SK-MEL-5 (cell line): Measurements from ENCODE around the gene TMSB10. TPM values are rescaled to one million over a fixed set of nuclear protein-coding genes. Genes with fewer than 3 reads are reported as not detected.
A peak's percentile ranks its signal among the peaks of the same experiment; 100 is the strongest.
"Not testable (repeated sequence)": the region's sequence is repeated elsewhere in the genome, so short reads cannot be mapped to it uniquely, and the experiment has no call there.

Experiments
- DNase-seq: peaks from one replicate; pipeline ENCODE4 v3.0.0-alpha.2; 2016; ENCODE audit warnings: low read depth, low spot score
- in situ Hi-C: cut with HindIII; loops from 2 replicates; pipeline ENCODE4 v1.10.0; 2016; ENCODE audit warnings: low sequenced_read_pairs, high pct_unique_total_duplicates, low pct_unique_long_range_greater_than_20kb
- total RNA-seq: library from RNA; depleted of rRNA; stranded (reverse); fragments of >200 nt; shearing (Covaris generic); gene quantifications from 2 replicates; pipeline ENCODE4 v1.2.3, GENCODE V29; 2014

The TMSB10 gene
- total RNA-seq, 1 experiment from 2014 or later = 3,205 TPM

GRCh38 chr2:84917821-84918220 is 12.4 kb downstream of the TMSB10 start:
- in situ Hi-C loops, DNase-seq: not testable (repeated sequence)

DNA sequence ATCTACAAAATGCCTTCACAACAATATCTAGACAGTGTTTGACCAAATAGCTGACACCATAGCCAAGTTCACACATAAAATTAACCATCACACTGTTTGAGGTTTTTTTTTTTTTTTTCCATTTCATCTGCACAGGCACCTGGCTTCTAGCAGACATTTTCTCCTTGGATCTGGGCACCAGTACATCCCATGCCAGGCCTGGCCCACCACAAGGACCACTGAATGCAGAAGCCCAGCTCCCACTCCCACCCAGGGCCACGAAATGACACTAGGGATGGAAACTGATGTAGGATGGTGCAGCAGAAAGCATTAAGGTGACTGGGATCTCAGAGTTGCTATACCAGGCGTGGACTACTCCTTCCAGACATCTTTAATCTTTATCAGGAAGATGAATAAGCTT is 13.0 kb downstream of the TMSB10 start:
- no peak for DNase-seq
- in situ Hi-C loops = no loop called here

DNA sequence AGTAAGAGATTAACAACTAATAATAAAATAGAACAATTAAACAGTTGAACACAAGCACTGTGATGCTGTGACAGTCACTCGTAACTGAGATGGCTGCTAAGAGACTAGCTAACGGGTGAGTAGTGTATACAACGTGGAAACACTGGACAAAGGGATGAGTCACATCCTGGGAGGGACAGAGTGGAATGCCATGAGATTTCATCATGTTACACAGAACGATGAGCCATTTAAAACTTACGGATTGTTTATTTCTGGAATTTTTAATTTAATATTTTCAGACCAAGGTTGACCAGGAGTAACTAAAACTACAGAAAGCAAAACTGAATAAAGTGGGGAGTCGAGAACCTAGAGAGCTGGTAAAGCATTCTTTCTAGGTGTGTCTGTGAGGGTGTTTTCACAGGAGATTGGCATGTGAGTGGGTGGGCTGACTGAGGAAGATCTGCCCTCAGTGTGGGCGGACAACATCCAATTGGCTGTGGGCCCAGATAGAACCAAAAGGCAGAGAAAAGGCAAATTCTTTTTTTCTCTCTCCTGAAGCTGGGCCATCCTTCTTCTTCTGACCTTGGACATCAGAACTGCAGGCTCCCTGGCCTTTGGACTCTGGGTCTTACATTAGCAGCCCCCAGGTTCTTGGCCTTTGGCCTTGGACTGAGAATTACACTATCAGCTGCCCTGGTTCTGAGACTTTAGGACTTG is 14.6 kb downstream of the TMSB10 start:
- in situ Hi-C loops = no loop called here
- peak; percentile 90 for DNase-seq

GRCh38 chr2:84923009-84923408 is 17.6 kb downstream of the TMSB10 start:
- DNase-seq = no peak
- in situ Hi-C loops = no loop called here

DNA sequence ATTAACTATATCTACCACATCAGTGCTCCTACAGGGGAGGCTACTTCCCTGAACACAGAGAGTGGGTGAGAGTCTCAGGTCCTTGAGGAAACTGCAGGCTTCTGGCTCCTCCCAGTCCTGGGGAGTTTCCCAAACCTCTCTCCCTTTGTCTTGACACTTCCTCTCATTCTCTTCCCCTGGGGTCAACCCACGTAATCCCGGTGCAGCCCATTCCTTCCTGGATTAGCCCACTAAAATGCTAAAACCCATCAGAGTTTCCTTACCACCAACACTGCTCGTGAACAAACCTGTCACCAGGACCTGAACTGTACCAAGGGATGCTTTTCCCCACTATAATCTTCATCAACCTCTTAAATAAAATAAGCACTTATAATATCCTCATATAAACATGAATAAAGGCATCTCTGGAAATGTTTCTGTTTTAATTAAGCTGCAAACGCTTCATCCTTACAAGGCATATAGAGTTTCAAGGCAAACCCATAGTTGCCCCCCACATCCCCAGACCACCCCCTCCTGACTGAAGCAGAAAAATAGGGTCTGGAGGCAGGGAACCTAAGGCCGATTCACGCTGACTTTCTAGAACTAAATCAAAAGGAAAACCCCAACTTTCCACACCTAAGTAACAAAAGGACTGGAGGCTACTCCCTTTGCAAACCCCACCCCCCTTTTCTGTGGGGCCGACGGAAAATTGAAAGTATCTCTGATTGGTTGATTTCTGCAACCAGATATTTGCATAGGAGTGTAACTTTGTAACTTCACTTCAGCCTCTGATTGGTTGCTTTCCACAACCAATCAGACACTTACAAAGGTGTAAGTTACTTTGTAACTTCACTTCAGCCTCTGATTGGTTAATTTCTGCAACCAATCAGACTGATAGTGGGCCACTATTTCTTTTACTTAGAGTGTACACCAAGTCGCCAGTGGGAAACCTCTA is 19.0 kb downstream of the TMSB10 start:
- in situ Hi-C loops = no loop called here
- peak; percentile 69 for DNase-seq

- in situ Hi-C loops = no loop called here
- no peak for DNase-seq
Observed at GRCh38 chr2:84925336-84925723, 19.9 kb downstream of the TMSB10 start.

DNA sequence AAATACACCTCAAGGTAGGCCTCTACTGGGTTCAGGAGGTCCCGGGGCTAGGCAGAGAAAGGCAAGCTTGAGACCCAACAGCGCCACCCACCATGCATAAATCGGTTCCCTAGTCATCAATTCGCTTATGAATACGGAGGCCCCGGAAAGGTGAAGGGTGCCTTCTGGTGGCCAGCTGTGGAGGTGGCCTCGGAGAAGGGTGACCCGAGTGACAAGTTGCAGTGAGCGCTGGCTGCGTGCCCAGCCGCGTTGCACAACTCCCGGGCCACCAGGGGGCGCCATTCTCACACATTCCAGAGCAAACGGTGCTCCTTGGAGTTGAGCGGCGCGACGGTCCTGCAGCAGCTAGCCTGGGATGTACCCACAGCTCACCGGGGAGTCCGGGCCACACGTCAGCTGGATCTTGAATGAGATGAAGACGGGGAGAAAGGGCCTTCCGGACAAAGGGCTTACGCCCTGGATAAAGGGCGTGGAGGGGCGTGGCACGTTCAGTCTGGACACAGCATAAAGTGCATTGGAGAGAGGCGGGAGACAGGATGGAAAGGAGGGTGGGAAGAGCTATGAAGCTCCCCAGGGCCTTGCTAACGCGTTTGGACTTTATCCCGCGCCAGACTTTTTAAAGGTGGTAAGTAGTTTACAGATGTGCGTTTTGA is 20.4 kb downstream of the TMSB10 start:
- in situ Hi-C loops = no loop called here
- DNase-seq = peak; percentile 93

DNA sequence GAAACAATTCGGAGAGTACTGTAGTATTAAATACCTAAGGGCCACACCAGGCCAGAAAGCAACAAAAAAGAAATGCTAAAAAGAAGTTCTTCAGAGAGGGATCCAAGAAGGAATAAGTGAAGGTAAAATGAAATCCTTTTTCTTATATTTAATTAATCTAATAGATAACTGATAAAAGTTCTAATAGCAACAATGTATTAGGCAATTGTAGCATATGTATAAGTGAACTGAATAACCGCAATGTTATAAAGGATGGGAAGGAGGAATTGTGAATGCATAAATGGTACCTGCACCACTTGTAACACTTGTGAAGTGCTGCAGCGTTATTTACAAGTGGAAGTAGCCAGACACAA is 21.8 kb downstream of the TMSB10 start:
- in situ Hi-C loops = no loop called here
- no peak for DNase-seq

DNA sequence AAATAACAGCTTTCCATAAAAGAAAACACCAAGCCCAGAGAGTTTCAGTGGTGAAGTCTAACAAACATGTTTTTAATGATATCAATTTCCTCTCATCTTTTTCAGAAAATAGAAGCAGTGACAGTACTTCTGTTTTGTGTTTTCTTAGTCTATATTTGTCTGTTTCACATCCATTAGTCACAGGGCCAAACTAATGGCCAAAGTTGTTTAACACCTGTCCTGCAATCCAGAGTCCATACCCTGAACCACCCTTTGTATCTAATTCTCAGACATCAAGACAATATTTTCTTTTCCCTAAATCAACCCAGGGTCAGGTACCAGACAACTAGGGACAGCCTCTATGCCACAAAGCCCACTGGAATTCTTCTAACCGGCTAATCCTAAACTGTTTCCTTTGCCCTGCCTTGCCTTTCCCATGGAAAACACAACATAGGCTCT is 25.9 kb downstream of the TMSB10 start:
- in situ Hi-C loops = no loop called here
- no peak for DNase-seq

DNA sequence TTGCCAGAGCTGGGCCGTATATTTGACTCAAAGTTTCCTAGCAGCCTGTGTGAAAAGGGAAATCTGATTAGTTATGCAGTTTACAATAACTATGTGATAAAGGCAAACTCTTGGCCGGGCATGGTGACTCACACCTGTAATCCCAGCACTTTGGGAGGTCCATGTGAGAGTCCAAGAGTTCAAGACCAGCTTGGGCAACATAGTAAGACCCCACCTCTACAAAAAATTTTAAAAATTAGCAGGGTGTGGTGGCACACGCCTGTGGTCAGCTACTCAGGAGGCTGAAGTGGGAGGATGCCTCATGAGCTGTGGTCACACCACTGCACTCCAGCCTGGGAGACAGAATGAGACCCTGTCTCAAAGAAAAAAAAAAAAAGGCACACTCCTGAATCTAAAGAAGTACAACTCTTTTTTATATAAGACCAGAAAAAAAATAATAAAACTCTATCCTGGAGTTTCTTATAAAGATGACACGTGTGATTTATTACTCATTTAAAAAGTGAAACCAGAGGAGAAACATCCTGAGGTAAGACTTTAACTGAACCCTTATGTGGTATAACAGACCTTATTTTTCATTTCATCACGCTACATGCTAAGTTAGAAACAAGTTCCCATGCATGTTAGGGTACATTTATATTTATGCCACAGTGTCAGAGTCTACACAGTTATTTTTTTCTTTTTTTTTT is 32.9 kb downstream of the TMSB10 start:
- no peak for DNase-seq

DNA sequence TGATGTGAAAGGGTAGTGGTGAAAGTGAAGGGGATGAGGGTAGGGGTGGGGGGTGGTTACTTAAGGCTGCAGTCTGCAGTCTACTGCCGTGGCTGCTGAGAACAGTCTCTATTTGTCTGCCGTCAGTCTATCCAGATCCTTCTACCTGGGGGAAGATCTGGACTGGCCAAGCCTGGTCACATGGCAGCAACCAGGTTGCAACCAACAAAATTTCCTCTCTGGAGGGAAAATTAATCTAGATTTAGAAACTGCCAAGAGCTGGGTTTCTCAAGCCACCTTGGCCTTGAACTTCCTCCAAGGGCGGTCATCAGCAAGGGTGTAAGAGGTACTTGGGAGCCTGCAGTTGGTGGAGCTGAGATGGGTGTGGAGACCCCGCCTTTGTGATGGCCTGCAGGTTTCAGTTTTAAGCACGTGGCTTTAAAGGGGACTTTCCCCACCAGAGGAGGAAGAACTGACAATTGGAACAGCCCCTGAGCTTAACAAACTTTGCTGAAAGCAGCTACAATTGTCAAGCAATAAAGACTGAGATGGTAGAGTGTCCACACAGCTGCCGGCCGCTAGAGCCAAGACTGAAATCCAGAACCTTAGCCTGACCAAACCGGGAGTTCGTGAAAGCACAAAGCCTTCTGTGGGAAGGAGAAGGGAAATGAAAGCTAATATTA is 34.1 kb downstream of the TMSB10 start:
- in situ Hi-C loops = no loop called here

More for the DNA sequence above, 32.9 kb downstream of the TMSB10 start:
- in situ Hi-C loops = no loop called here

DNA sequence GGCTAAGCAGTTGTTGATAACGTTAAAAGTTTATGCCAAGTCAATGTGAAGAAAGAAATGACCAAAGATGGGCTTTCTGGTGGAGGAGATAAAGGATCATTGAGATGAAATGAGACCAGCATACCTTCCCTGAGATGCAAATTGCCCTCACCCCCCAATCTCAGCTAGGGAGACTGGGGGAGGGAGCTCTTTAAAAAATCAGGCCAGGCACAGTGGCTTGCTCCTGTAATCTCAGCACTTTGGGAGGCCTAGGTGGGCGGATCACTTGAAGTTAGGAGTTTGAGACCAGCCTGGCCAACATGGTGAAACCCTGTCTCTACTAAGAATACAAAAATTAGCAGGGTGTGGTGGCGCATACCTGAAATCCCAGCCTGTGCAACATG is 34.6 kb downstream of the TMSB10 start:
- DNase-seq = no peak
- in situ Hi-C loops = no loop called here

More for the DNA sequence above, 34.1 kb downstream of the TMSB10 start:
- DNase-seq = no peak

- in situ Hi-C loops = no loop called here
- DNase-seq = no peak
Observed at GRCh38 chr2:84940831-84941412, 35.5 kb downstream of the TMSB10 start.

DNA sequence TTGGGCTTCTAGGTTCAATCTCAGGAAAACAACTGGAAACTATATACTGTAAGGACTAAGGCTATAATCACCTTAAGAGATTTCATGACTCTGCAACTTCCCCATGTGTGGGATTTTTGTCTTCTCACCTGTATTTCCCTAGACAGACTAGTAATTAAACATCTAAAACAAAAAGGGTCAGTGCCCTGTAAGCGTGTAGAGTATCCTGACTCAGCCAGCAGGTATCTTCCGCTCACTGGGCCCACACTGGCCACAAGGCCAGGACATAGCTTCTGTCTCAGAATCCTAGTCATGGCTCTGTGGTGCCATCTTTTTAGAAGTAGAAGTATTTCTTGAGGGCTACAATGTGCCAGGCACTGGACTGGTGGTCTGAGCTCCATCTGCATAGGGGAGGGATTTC is 36.7 kb downstream of the TMSB10 start:
- in situ Hi-C loops = no loop called here
- DNase-seq = no peak

- DNase-seq = no peak
- in situ Hi-C loops = no loop called here
Observed at GRCh38 chr2:84942964-84943421, 37.5 kb downstream of the TMSB10 start.

DNA sequence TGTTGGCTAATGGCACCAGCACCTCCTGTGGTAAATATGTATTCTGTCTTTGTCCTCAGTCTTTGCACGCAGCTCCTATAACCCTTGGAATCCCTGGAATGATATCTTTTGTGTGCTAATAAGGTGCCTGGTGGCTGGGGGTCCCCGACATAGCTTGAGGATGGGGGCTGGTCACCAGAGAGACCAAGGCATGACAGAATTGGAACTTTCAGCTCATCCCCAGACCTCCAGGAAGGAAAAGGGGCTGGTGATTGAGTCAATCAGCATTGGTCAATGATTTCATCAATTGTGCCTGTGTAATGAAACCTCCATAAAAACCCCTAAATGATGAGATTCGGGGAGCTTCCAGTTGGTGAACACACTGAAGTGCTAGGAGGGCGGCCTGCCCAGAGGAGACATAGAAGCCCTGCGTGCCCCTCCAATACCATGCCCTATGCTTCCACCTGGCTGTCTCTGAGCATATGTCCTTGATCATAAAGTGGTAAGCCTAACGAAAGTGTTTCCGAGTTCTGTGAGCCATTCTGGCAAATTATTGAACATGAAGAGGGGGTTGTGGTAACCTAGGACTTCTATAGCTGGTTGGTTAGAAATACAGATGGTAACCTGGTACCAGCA is 38.9 kb downstream of the TMSB10 start:
- no peak for DNase-seq
- in situ Hi-C loops = no loop called here

DNA sequence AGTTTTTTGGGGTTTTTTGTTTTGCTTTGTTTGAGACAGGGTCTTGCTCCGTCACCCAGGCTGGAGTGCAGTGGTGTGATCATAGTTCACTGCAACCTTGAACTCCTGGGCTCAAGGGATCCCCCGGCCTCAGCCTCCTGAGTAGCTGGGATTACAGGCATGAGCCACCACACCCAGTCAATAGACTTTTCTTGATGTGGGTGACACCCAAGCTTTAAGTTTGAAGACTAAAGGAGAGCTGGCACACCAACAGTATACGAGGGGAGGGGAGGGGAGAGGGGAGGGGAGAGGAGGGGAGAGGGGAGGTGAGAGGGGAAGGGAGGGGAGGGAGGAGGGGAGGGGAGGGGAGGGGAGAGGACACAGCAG is 40.4 kb downstream of the TMSB10 start:
- DNase-seq, in situ Hi-C loops: not testable (repeated sequence)
